Ovary (tissue), 9 donors: ENCODE results near the gene AVL9. TPM values are rescaled to one million over a fixed set of nuclear protein-coding genes. Genes with fewer than 3 reads are reported as not detected.

Experiments used
- DNase-seq, 5 donors: peaks; one replicate each; pipeline ENCODE4 v3.0.0-alpha.2; 2019 to 2020
- H3K27ac ChIP-seq, 2 donors: fragments of 200-600 bp; one replicate each; pipeline versions ENCODE4 v1.5.1 to v1.8.0; 2019 to 2022
- H3K27me3 ChIP-seq: fragments of 200-600 bp; one replicate; pipeline ENCODE4 v1.8.0; 2022
- H3K36me3 ChIP-seq: fragments of 200-600 bp; sonication (generic); one replicate; pipeline ENCODE4 v1.5.1; 2019
- H3K4me1 ChIP-seq: one replicate; pipeline ENCODE4 v1.8.1; 2013; ENCODE audit warnings: mild to moderate bottlenecking, moderate library complexity; ENCODE audit not compliant: insufficient read depth
- H3K4me3 ChIP-seq: fragments of 200-600 bp; sonication (generic); one replicate; pipeline ENCODE4 v1.5.1; 2017
- H3K9me3 ChIP-seq, 2 donors: fragments of 200-600 bp in 1 of 2; sonication (generic) in 1 of 2; one replicate each; pipeline versions ENCODE4 v1.5.1 to v1.8.1; 2013 to 2019; ENCODE audit warnings: mild to moderate bottlenecking in 1 of 2, moderate library complexity in 1 of 2
- CTCF ChIP-seq, 3 donors: fragments of 450-650 bp in 2 of 3; fragments of 200-600 bp in 1 of 3; IDR thresholded peaks; one replicate each; pipeline versions ENCODE4 v1.5.1 to v1.8.0; 2016 to 2022; ENCODE audit warnings: antibody characterized with exemption in 3 of 3, mild to moderate bottlenecking in 1 of 3
- EP300 ChIP-seq: sonication (generic); formaldehyde crosslinking; IDR thresholded peaks from one replicate; pipeline ENCODE4 v1.6.1; 2017; ENCODE audit warnings: antibody characterized with exemption
- POLR2A ChIP-seq: fragments of 450-650 bp; IDR thresholded peaks from one replicate; pipeline ENCODE4 v1.6.1; 2017; ENCODE audit warnings: antibody characterized with exemption, mild to moderate bottlenecking, moderate library complexity
- WGBS, 3 donors: extraction: QIAGEN DNeasy Blood & Tissue Kit in 1 of 3; methylation state at CpG; one replicate each; pipeline versions ENCODE4 v1.1.5 to v1.1.7; 2013 to 2017; 5-methylcytosine and 5-hydroxymethylcytosine counted together
- intact Hi-C, 4 donors: fragments of 100-400 bp; cut with DNase I; formaldehyde crosslinking; loops; one replicate each; pipeline versions ENCODE4 v1.11.0 to v1.15.1; 2022 to 2023
- polyA plus RNA-seq, 2 donors: library from polyadenylated mRNA; stranded (reverse); fragments of 200-250 nt in 1 of 2; fragments of 350-450 nt in 1 of 2; fragmentation: Illumina TruSeq in 1 of 2; extraction: RNeasy Lipid Tissue Mini Kit (QIAGEN cat#74804) in 1 of 2; gene quantifications; one replicate each; pipeline ENCODE4 v1.2.3, GENCODE V29; 2013 to 2014
- total RNA-seq, 7 donors: library from RNA; depleted of rRNA in 2 of 7; stranded (reverse); fragments of >200 nt in 2 of 7; fragmentation: NEBNext Ultra II Directional in 3 of 7; extraction: Animal tissue kit (Norgen Biotek cat#: 25700) in 3 of 7; gene quantifications; one replicate each; pipeline versions ENCODE4 v1.1.0 to v1.2.4, GENCODE V29; 2016 to 2023
- donor health status: DM: no; HTN: no; CAD: no; lungs with moderate emphysema.
- donor health status: DM: no; HTN: no; CAD: no.
- donor health status: Bipolar disorder and iron deficiency.
- donor health status: DM: yes; HTN: yes; CAD: no.
- donor health status: DM: no; HTN: no; CAD: no.
- donor health status: DM: yes; HTN: yes; CAD: no.

AVL9 gene
- total and polyA plus RNA-seq, 9 donors: 6.8 to 34.4 (median 25.0) TPM

GRCh38 chr7:32569388-32570289 lies 74.3 kb downstream of the AVL9 start:
- Histone ChIP-seq H3K36me3 (no peaks in the 10 kb centered on the region), H3K4me3 (no peak overlapping the region), H3K27me3 (no peaks in the 10 kb centered on the region), H3K9me3 (no peaks in the 10 kb centered on the region), H3K4me1 (no peaks in the 10 kb centered on the region), H3K27ac (no peak overlapping the region)
- WGBS, 3 donors: 94 to 97% (median 94%) methylated on average over 8 of the region's 8 CpGs
- intact Hi-C loops: no loop called here
- TF ChIP-seq EP300 (no peak), CTCF (IDR thresholded peaks at IDR 0.05) (no peak), POLR2A (no peak)
- no peak for DNase-seq

- H3K27ac ChIP-seq: no peak overlapping the region
- intact Hi-C loops: no loop called here
- H3K27me3 ChIP-seq: no peaks in the 10 kb centered on the region
- H3K4me1 ChIP-seq: no peaks in the 10 kb centered on the region
- H3K36me3 ChIP-seq: no peaks in the 10 kb centered on the region
- 93 to 95% (median 94%) methylated on average over 12 of the region's 12 CpGs for WGBS, 3 donors
- no peak for DNase-seq
- TF ChIP-seq CTCF (IDR thresholded peaks at IDR 0.05): no peak
- TF ChIP-seq POLR2A: no peak
- TF ChIP-seq EP300: no peak
- no peak overlapping the region for H3K4me3 ChIP-seq
- H3K9me3 ChIP-seq: no peaks in the 10 kb centered on the region
Observed at GRCh38 chr7:32573110-32573687, 77.9 kb downstream of the AVL9 start.

GRCh38 chr7:32574626-32575025 lies 79.3 kb downstream of the AVL9 start:
- Histone ChIP-seq H3K27ac (no peak overlapping the region), H3K9me3 (no peaks in the 10 kb centered on the region), H3K4me1 (no peaks in the 10 kb centered on the region), H3K4me3 (no peak overlapping the region), H3K36me3 (no peaks in the 10 kb centered on the region), H3K27me3 (no peaks in the 10 kb centered on the region)
- 89 to 95% (median 94%) methylated on average over 1 of the region's 1 CpG for WGBS, 3 donors
- TF ChIP-seq POLR2A (no peak), CTCF (IDR thresholded peaks at IDR 0.05) (no peak), EP300 (no peak)
- no peak for DNase-seq
- intact Hi-C loops: no loop called here

GRCh38 chr7:32577421-32577820 lies 82.1 kb downstream of the AVL9 start:
- TF ChIP-seq POLR2A (no peak), CTCF (IDR thresholded peaks at IDR 0.05) (no peak), EP300 (no peak)
- no peak for DNase-seq
- no peak overlapping the region for H3K4me3 ChIP-seq
- no peak overlapping the region for H3K27ac ChIP-seq
- intact Hi-C loops: no loop called here
- WGBS, 3 donors: 78 to 91% (median 88%) methylated on average over 2 of the region's 2 CpGs
- H3K27me3 ChIP-seq: no peaks in the 10 kb centered on the region
- no peaks in the 10 kb centered on the region for H3K36me3 ChIP-seq
- H3K4me1 ChIP-seq: no peaks in the 10 kb centered on the region
- H3K9me3 ChIP-seq: no peaks in the 10 kb centered on the region
